ENCODE results near the gene CCR5.
"Not testable (repeated sequence)": the region's sequence is repeated elsewhere in the genome, so short reads cannot be mapped to it uniquely, and the experiment has no call there.

The CCR5 gene

GRCh38 chr3:46383211-46383950 is 12.6 kb downstream of the CCR5 start:
- no peak for TF ChIP-seq CTCF (IDR thresholded peaks at IDR 0.05; ENCODE audit: insufficient read depth, low read depth, low read length, missing control alignments)
- no peak for DNase-seq (ENCODE audit: low read depth)
- no peak overlapping the region for H3K4me3 ChIP-seq (ENCODE audit: low read length)

GRCh38 chr3:46383951-46384330 is 13.2 kb downstream of the CCR5 start:
- TF ChIP-seq CTCF (IDR thresholded peaks at IDR 0.05; ENCODE audit: insufficient read depth, low read depth, low read length, missing control alignments) = no peak
- DNase-seq (ENCODE audit: low read depth) = no peak
- H3K4me3 ChIP-seq (ENCODE audit: low read length) = no peak overlapping the region

GRCh38 chr3:46386205-46386604 is 15.5 kb downstream of the CCR5 start:
- DNase-seq (ENCODE audit: low read depth) = peak; percentile 98
- TF ChIP-seq CTCF (IDR thresholded peaks at IDR 0.05; ENCODE audit: insufficient read depth, low read depth, low read length, missing control alignments) = no peak
- no peak overlapping the region for H3K4me3 ChIP-seq (ENCODE audit: low read length)

- not testable (repeated sequence) for H3K4me3 ChIP-seq (ENCODE audit: low read length); DNase-seq (ENCODE audit: low read depth)
Observed at GRCh38 chr3:46388847-46389246, 18.1 kb downstream of the CCR5 start.

- H3K4me3 ChIP-seq (ENCODE audit: low read length) = no peak overlapping the region
- no peak for TF ChIP-seq CTCF (IDR thresholded peaks at IDR 0.05; ENCODE audit: insufficient read depth, low read depth, low read length, missing control alignments)
- no peak for DNase-seq (ENCODE audit: low read depth)
Observed at GRCh38 chr3:46389306-46389705, 18.6 kb downstream of the CCR5 start.

GRCh38 chr3:46391526-46391925 is 20.8 kb downstream of the CCR5 start:
- not testable (repeated sequence) for H3K4me3 ChIP-seq (ENCODE audit: low read length); DNase-seq (ENCODE audit: low read depth)

- no peak overlapping the region for H3K4me3 ChIP-seq (ENCODE audit: low read length)
- no peak for DNase-seq (ENCODE audit: low read depth)
- no peak for TF ChIP-seq CTCF (IDR thresholded peaks at IDR 0.05; ENCODE audit: insufficient read depth, low read depth, low read length, missing control alignments)
Observed at GRCh38 chr3:46393011-46393410, 22.3 kb downstream of the CCR5 start.

- H3K4me3 ChIP-seq (ENCODE audit: low read length) = no peak overlapping the region
- peak; percentile 51 for DNase-seq (ENCODE audit: low read depth)
- no peak for TF ChIP-seq CTCF (IDR thresholded peaks at IDR 0.05; ENCODE audit: insufficient read depth, low read depth, low read length, missing control alignments)
Observed at GRCh38 chr3:46393554-46394434, 23.0 kb downstream of the CCR5 start.
